ENCODE measurements around the gene TGFB1I1. TPM values are rescaled to one million over a fixed set of nuclear protein-coding genes. Genes with fewer than 3 reads are reported as not detected.
"Not testable (repeated sequence)": the region's sequence is repeated elsewhere in the genome, so short reads cannot be mapped to it uniquely, and the experiment has no call there.

Gene TGFB1I1
- total RNA-seq, 2 donors from 2014 or later, result 7.5 to 10.0 TPM

DNA sequence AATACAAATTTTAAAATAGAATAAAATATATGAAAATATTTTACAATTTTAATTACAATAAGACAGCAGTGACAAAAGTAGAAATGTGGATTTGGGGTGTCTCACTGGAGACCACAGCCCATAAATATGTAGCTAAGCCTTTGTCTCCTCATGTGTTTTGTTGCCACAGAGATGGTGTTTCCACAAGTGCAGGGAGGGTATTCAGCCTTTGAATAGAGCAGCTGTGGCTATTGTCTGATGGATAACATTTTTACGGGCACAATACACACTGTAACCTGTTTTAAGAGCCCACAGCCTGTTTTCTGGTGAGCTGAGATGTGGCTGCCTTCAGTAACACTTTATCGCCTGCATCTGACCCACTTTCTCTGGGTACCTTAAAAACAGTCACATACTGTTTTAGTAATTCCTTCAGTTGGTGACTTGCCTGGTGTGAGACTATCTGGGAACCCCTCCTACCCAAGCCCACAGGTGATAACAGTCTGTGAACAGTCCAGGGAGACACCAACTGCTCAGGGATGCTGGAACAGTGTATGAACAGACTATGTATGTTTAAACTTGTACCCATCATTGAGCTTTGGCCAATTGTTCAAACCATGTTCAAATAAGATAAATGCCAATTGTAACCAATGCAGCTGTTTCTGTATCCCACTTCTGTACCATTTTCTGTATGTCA, 47.9 kb downstream of the TGFB1I1 start:
- WGBS, 2 experiments (ENCODE audit: insufficient coverage in 1 of 2, insufficient read length in 1 of 2), result 87 to 89% methylated on average over 2 of the region's 2 CpGs
- H3K4me3 Mint-ChIP-seq, result no peak overlapping the region
- DNase-seq, result no peak
- H3K27ac ChIP-seq (ENCODE audit: low read depth, low read length), result peak overlapping the region; percentile 51
- TF ChIP-seq, protein P1, sequence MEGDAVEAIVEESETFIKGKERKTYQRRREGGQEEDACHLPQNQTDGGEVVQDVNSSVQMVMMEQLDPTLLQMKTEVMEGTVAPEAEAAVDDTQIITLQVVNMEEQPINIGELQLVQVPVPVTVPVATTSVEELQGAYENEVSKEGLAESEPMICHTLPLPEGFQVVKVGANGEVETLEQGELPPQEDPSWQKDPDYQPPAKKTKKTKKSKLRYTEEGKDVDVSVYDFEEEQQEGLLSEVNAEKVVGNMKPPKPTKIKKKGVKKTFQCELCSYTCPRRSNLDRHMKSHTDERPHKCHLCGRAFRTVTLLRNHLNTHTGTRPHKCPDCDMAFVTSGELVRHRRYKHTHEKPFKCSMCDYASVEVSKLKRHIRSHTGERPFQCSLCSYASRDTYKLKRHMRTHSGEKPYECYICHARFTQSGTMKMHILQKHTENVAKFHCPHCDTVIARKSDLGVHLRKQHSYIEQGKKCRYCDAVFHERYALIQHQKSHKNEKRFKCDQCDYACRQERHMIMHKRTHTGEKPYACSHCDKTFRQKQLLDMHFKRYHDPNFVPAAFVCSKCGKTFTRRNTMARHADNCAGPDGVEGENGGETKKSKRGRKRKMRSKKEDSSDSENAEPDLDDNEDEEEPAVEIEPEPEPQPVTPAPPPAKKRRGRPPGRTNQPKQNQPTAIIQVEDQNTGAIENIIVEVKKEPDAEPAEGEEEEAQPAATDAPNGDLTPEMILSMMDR (conservative IDR thresholded peaks at IDR 0.05), result no peak
- H3K27me3 ChIP-seq (ENCODE audit: control insufficient read depth, insufficient read depth, low read length, poor library complexity, severe bottlenecking), result no peaks in the 10 kb centered on the region
- no peaks in the 10 kb centered on the region for H3K4me1 ChIP-seq (ENCODE audit: control insufficient read depth, insufficient read depth, low read length)
- no peaks in the 10 kb centered on the region for H3K4me1 Mint-ChIP-seq
- H3K9ac ChIP-seq (ENCODE audit: extremely low read depth, low read length, poor library complexity, severe bottlenecking), result no peak overlapping the region
- peaks cover 15% of the 10 kb centered on the region for H3K27me3 Mint-ChIP-seq (ENCODE audit: insufficient read depth)
- peaks cover 20% of the 10 kb centered on the region for H3K9me3 Mint-ChIP-seq
- no peak overlapping the region for H3K27ac Mint-ChIP-seq
- no peaks in the 10 kb centered on the region for H3K9me3 ChIP-seq (ENCODE audit: control insufficient read depth, low read length)
- H3K36me3 ChIP-seq (ENCODE audit: control insufficient read depth, insufficient read depth, low read length), result no peaks in the 10 kb centered on the region
- no peak overlapping the region for H3K4me3 ChIP-seq (ENCODE audit: low read length)
- H3K36me3 Mint-ChIP-seq (ENCODE audit: low read depth), result no peaks in the 10 kb centered on the region

DNA sequence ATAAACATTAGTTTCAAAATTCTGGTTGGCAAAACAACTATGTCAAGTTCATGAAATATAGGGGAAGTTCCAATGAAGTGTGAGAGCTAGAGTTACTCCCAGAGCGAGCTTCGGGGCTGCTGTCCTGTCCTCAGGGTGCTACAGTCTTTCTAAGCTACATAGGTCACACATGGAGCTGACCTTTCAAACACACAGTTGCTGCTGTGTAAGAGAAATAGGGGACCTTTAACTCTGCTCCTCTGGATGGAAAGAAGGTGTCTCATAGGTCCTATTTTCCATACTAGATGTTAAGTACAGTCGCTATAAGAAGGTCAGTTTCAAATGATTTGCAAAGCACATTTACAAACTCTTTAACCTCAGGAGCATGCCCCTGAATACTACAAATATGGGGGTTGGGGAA, 49.4 kb downstream of the TGFB1I1 start:
- Mint-ChIP-seq H3K4me3 (no peak overlapping the region), H3K4me1 (no peaks in the 10 kb centered on the region), H3K27ac (no peak overlapping the region), H3K9me3 (peaks cover 16% of the 10 kb centered on the region), H3K36me3 (ENCODE audit: low read depth) (no peaks in the 10 kb centered on the region), H3K27me3 (ENCODE audit: insufficient read depth) (peaks cover 22% of the 10 kb centered on the region)
- no peak overlapping the region for H3K27ac ChIP-seq (ENCODE audit: low read depth, low read length)
- H3K9ac ChIP-seq (ENCODE audit: extremely low read depth, low read length, poor library complexity, severe bottlenecking), result no peak overlapping the region
- H3K36me3 ChIP-seq (ENCODE audit: control insufficient read depth, insufficient read depth, low read length), result no peaks in the 10 kb centered on the region
- no peaks in the 10 kb centered on the region for H3K27me3 ChIP-seq (ENCODE audit: control insufficient read depth, insufficient read depth, low read length, poor library complexity, severe bottlenecking)
- no peak overlapping the region for H3K4me3 ChIP-seq (ENCODE audit: low read length)
- no peak for DNase-seq
- H3K4me1 ChIP-seq (ENCODE audit: control insufficient read depth, insufficient read depth, low read length), result no peaks in the 10 kb centered on the region
- no peaks in the 10 kb centered on the region for H3K9me3 ChIP-seq (ENCODE audit: control insufficient read depth, low read length)
- TF ChIP-seq, protein P1 (conservative IDR thresholded peaks at IDR 0.05), result no peak
- WGBS, 2 experiments (ENCODE audit: insufficient coverage in 1 of 2, insufficient read length in 1 of 2), result 60% methylated on average over 3 of the region's 3 CpGs

GRCh38 chr16:31522071-31522470, 50.1 kb downstream of the TGFB1I1 start:
- DNase-seq, result no peak
- Histone ChIP-seq H3K9ac (ENCODE audit: extremely low read depth, low read length, poor library complexity, severe bottlenecking) (no peak overlapping the region), H3K4me1 (ENCODE audit: control insufficient read depth, insufficient read depth, low read length) (no peaks in the 10 kb centered on the region), H3K27ac (ENCODE audit: low read depth, low read length) (no peak overlapping the region), H3K4me3 (ENCODE audit: low read length) (no peak overlapping the region), H3K9me3 (ENCODE audit: control insufficient read depth, low read length) (no peaks in the 10 kb centered on the region), H3K27me3 (ENCODE audit: control insufficient read depth, insufficient read depth, low read length, poor library complexity, severe bottlenecking) (no peaks in the 10 kb centered on the region), H3K36me3 (ENCODE audit: control insufficient read depth, insufficient read depth, low read length) (no peaks in the 10 kb centered on the region)
- Mint-ChIP-seq H3K27me3 (ENCODE audit: insufficient read depth) (peaks cover 22% of the 10 kb centered on the region), H3K27ac (no peak overlapping the region), H3K9me3 (peaks cover 10% of the 10 kb centered on the region), H3K36me3 (ENCODE audit: low read depth) (no peaks in the 10 kb centered on the region), H3K4me1 (no peaks in the 10 kb centered on the region), H3K4me3 (no peak overlapping the region)
- TF ChIP-seq, protein P1 (conservative IDR thresholded peaks at IDR 0.05), result no peak
- 80 to 91% methylated on average over 2 to 6 of the region's 6 CpGs for WGBS, 2 experiments (ENCODE audit: insufficient coverage in 1 of 2, insufficient read length in 1 of 2)

DNA sequence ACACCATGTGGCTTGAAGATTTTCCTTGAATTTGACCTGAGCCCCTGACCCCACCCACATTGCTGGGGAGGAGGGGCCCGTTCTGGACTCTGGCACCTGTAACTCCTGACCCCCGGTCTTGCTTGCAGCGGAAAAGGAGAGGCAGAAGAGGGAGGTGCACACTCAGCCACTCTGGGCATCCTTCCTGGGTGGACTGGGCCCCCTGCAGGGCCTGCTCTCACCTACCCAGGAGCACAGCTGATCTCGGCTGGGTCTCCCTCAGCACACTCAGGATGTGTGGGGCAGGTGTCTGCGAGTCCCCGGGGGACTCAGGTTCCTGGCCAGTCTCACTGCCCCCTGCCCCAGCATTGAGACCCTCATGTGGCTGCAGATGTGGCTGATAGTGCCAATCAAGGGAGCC, 51.8 kb downstream of the TGFB1I1 start:
- H3K4me3 ChIP-seq (ENCODE audit: low read length); H3K9ac ChIP-seq (ENCODE audit: extremely low read depth, low read length, poor library complexity, severe bottlenecking); H3K36me3 ChIP-seq (ENCODE audit: control insufficient read depth, insufficient read depth, low read length); H3K27ac ChIP-seq (ENCODE audit: low read depth, low read length); H3K4me3 Mint-ChIP-seq; H3K4me1 ChIP-seq (ENCODE audit: control insufficient read depth, insufficient read depth, low read length); H3K9me3 ChIP-seq (ENCODE audit: control insufficient read depth, low read length); H3K36me3 Mint-ChIP-seq (ENCODE audit: low read depth); DNase-seq; H3K4me1 Mint-ChIP-seq; H3K27ac Mint-ChIP-seq; H3K9me3 Mint-ChIP-seq: not testable (repeated sequence)
- peaks cover 36% of the 10 kb centered on the region for H3K27me3 Mint-ChIP-seq (ENCODE audit: insufficient read depth)
- WGBS, 2 experiments (ENCODE audit: insufficient coverage in 1 of 2, insufficient read length in 1 of 2), result 71% methylated on average over 1 of the region's 6 CpGs; no CpG with 5 or more reads in 1 of the 2 experiments
- H3K27me3 ChIP-seq (ENCODE audit: control insufficient read depth, insufficient read depth, low read length, poor library complexity, severe bottlenecking), result peaks cover 15% of the 10 kb centered on the region
